CD4-positive, alpha-beta T cell treated with Interleukin-15 for 4 hours (primary cell): Measurements from ENCODE around the gene MGST3.
"Not testable (repeated sequence)": the region's sequence is repeated elsewhere in the genome, so short reads cannot be mapped to it uniquely, and the experiment has no call there.

Experiments
- DNase-seq: peaks from one replicate; pipeline ENCODE4 v3.0.0-alpha.2; 2020; ENCODE audit warnings: low spot score

MGST3 gene

DNA sequence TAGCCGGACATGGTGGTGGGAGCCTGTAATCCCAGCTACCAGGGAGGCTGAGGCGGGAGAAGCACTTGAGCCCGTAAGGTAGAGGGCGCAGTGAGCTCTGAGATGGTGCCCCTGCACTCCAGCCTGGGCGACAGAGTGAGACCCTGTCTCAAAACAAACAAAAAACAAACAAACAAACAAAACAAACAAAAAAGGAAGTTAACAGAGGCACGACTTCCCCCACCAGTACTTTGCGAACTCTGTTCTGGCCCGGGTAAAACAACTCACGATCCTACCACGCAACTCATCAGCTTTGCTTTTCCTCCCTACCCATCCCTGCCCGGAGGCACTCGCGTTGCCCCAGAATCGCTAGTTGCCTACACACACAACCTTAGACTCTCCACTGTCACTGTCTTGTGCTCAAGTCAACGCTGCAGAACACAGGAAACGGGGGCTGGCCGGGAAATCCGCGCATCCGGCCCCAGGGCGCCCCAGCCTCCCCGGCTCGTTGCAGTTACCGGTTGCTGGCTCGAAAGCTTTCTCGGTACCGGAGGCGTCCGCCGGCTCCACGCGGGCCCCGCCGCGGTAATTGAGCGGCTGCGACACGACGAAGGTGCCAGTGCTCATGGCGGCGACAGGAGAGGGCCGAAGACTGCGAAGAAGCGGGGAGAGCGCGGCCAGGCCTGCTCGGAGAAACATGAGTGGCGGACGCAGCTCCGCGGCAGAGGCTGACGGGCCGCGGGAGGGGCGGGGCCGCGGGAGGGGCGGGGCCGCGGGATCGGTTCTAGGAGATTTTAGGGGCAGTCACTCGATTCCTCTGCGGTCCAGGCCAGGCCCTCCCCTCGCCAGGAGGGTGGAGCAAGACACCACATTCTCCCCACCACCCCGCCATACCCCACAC is 67.1 kb downstream of the MGST3 start, which contains the start of gene ALDH9A1:
ALDH9A1 (minus strand) TSS at position 682 of the 880 bp plus-strand sequence; CDS start at position 678, 4 bp downstream.
- peak; percentile 84 for DNase-seq

- DNase-seq: no peak
Measured at GRCh38 chr1:165698761-165699052, 67.7 kb downstream of the MGST3 start.

GRCh38 chr1:165699577-165699976 is 68.5 kb downstream of the MGST3 start:
- no peak for DNase-seq

DNA sequence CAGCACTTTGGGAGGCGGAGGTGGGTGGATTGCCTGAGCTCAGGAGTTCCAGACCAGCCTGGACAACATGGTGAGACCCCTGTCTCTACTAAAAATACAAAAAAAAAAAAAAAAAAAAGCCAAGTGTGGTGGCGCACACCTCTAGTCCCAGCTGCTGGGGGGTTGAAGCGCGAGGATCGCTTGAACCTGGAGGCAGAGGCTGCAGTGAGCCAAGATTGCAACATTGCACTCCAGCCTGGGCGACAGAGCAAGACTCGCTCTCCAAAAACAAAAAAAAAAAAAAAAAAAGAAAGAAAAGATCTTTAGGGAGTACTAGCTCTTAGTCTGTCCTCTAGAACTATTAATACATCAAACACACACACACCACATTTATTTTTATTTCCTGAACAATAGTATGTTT is 70.9 kb downstream of the MGST3 start:
- not testable (repeated sequence) for DNase-seq

DNA sequence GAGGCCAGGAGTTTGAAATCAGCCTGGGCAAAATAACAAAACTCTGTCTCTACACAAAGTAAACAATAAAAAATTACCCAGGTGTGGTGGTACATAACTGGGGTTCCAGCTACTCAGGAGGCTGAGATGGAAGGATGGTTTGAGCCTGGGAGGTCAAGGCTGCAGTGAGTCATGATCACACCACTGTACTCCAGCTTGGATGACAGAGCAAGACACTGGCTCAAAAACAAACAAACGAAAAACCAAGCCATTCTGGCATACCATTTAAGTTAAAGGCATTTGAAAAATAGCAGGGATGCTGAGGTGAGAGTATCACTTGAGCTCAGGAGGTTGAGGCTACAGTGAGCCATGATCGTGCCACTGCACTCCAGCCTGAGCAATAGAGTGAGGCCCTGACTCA is 72.6 kb downstream of the MGST3 start:
- no peak for DNase-seq
